MCF 10A (cell line): ENCODE results near the gene GRM7. TPM values are rescaled to one million over a fixed set of nuclear protein-coding genes. Genes with fewer than 3 reads are reported as not detected.

Source experiments
- BruUV-seq: library from RNA; stranded (reverse); fragments of 400-500 nt; replicated peaks from 2 replicates; lab custom pipeline; 2021; lab: Mats Ljungman, UMichigan
- CTCF ChIA-PET: fragments of 300-600 bp; sonication (Branson Sonifier 250); formaldehyde crosslinking; extraction: SDS; loops from one replicate; lab custom pipeline; 2021; ENCODE audit warnings: antibody characterized with exemption, inconsistent platforms; lab: Yijun Ruan, JAX
- POLR2A ChIA-PET: fragments of 300-600, 350-650 bp; sonication (Branson Sonifier 250); formaldehyde crosslinking; extraction: SDS; loops from one replicate; lab custom pipeline; 2020; ENCODE audit warnings: antibody characterized with exemption, inconsistent platforms; lab: Yijun Ruan, JAX
- DNase-seq: peaks from one replicate; pipeline ENCODE4 v3.0.0-alpha.2; 2018; ENCODE audit not compliant: unreplicated experiment
- H3K27ac Mint-ChIP-seq: one replicate; pipeline ENCODE4 v1.8.0; 2022; ENCODE audit warnings: mild to moderate bottlenecking, low read depth, mixed read lengths; ENCODE audit not compliant: unreplicated experiment
- H3K27me3 Mint-ChIP-seq: one replicate; pipeline ENCODE4 v1.8.0; 2022; ENCODE audit warnings: mixed read lengths; ENCODE audit not compliant: insufficient read depth, unreplicated experiment
- H3K36me3 Mint-ChIP-seq: one replicate; pipeline ENCODE4 v1.8.0; 2022; ENCODE audit warnings: mild to moderate bottlenecking, moderate library complexity, mixed read lengths; ENCODE audit not compliant: insufficient read depth, unreplicated experiment
- H3K4me1 Mint-ChIP-seq: one replicate; pipeline ENCODE4 v1.8.0; 2022; ENCODE audit warnings: mixed read lengths; ENCODE audit not compliant: insufficient read depth, unreplicated experiment
- H3K4me3 Mint-ChIP-seq: one replicate; pipeline ENCODE4 v1.8.0; 2022; ENCODE audit warnings: mild to moderate bottlenecking, moderate library complexity, mixed read lengths; ENCODE audit not compliant: unreplicated experiment
- H3K9me3 Mint-ChIP-seq: one replicate; pipeline ENCODE4 v1.8.0; 2022; ENCODE audit warnings: mixed read lengths; ENCODE audit not compliant: unreplicated experiment
- intact Hi-C: fragments of 100-400 bp; cut with micrococcal nuclease; formaldehyde crosslinking; loops from 2 replicates; pipeline ENCODE4 v1.14.1; 2022
- total RNA-seq: library from RNA; stranded (reverse); gene quantifications from 2 replicates; pipeline ENCODE4 v1.2.3, GENCODE V29; 2022
- TF ChIP-seq, protein P1 (sequence below): fragments of 200-600 bp; IDR thresholded peaks from one replicate; pipeline ENCODE4 v1.8.0; 2022; ENCODE audit warnings: antibody characterized with exemption, mild to moderate bottlenecking; ENCODE audit not compliant: unreplicated experiment

Gene GRM7
- total RNA-seq, 1 experiment from 2014 or later, result not detected

DNA sequence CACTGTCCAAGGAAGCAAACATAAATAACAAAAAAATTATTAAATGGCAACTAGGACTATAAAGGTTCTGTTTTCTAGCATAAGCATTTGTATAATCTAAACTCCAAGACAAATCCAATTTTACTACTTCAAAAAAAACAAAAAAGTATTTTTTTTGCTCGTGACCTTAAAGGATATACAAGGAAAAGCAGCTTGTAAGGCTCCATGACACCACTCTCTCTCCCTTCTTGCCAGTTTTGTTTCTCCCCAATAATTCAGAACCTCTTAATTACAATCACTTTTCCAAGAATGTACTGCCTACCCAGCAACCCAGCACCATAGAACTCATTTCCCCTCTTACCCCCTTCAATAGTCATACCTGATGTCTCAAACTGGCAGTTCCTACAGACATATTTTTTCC is 496.2 kb downstream of the GRM7 start:
- BruUV-seq, result no TSS peak
- H3K27ac Mint-ChIP-seq, result no peak overlapping the region
- TF ChIP-seq, protein P1, sequence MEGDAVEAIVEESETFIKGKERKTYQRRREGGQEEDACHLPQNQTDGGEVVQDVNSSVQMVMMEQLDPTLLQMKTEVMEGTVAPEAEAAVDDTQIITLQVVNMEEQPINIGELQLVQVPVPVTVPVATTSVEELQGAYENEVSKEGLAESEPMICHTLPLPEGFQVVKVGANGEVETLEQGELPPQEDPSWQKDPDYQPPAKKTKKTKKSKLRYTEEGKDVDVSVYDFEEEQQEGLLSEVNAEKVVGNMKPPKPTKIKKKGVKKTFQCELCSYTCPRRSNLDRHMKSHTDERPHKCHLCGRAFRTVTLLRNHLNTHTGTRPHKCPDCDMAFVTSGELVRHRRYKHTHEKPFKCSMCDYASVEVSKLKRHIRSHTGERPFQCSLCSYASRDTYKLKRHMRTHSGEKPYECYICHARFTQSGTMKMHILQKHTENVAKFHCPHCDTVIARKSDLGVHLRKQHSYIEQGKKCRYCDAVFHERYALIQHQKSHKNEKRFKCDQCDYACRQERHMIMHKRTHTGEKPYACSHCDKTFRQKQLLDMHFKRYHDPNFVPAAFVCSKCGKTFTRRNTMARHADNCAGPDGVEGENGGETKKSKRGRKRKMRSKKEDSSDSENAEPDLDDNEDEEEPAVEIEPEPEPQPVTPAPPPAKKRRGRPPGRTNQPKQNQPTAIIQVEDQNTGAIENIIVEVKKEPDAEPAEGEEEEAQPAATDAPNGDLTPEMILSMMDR, result no peak
- intact Hi-C loops, result no loop called here
- H3K27me3 Mint-ChIP-seq, result no peaks in the 10 kb centered on the region
- H3K9me3 Mint-ChIP-seq, result no peaks in the 10 kb centered on the region
- no peaks in the 10 kb centered on the region for H3K4me1 Mint-ChIP-seq
- no peaks in the 10 kb centered on the region for H3K36me3 Mint-ChIP-seq
- CTCF ChIA-PET, result interaction anchor here (0.6 to 1.2 kb wide), 4 partner anchors 14 to 168 kb away, joined by 3 to 4 read pairs (median 3); no protein-coding TSS in a partner anchor
- POLR2A ChIA-PET, result no interaction called here
- DNase-seq, result no peak
- no peak overlapping the region for H3K4me3 Mint-ChIP-seq

DNA sequence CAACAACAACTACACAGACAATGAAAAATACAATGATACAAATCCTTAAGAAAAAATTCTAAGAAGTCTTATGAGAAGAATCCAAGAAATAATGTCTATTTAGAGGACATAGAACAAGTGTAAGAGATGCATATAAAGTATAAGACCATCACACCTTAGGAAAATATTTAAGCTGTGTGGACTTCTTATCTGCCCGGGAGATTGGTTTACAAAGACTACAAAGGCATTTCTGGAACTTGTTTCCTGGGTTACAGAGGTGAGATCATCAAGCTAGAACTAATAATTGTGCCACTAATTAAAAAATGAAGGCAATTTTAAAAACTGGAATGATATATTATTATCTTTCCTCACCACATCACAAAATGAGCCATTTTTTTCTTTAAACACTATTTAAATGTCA is 507.1 kb downstream of the GRM7 start:
- intact Hi-C loops, result no loop called here
- H3K27me3 Mint-ChIP-seq, result no peaks in the 10 kb centered on the region
- H3K27ac Mint-ChIP-seq, result no peak overlapping the region
- no peaks in the 10 kb centered on the region for H3K9me3 Mint-ChIP-seq
- TF ChIP-seq, protein P1, result no peak
- H3K4me1 Mint-ChIP-seq, result peaks cover 25% of the 10 kb centered on the region
- H3K36me3 Mint-ChIP-seq, result no peaks in the 10 kb centered on the region
- ChIA-PET CTCF (no interaction called here), POLR2A (no interaction called here)
- BruUV-seq, result no TSS peak
- no peak for DNase-seq
- no peak overlapping the region for H3K4me3 Mint-ChIP-seq

DNA sequence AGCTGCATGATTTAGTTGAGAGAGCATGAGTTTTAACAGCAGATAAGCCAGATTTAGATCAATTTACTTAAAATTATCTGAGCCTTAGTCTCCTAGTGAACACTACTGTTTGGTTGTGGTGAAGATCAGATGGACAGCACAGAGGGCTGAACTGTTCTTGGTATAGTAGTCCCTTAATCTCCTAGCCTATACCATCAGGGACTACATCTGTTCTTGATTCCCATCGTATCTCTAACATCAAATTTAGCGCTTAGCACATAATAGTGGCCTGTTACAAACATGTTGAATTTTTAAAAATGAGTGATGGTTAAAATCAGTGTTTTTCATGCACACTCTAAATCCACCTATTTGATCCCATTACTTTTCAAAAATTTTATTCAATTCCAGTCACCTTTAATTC is 507.7 kb downstream of the GRM7 start:
- intact Hi-C loops, result no loop called here
- no peak for DNase-seq
- Mint-ChIP-seq H3K4me1 (peaks cover 25% of the 10 kb centered on the region), H3K9me3 (no peaks in the 10 kb centered on the region), H3K36me3 (no peaks in the 10 kb centered on the region), H3K27ac (no peak overlapping the region), H3K4me3 (no peak overlapping the region), H3K27me3 (no peaks in the 10 kb centered on the region)
- ChIA-PET CTCF (no interaction called here), POLR2A (no interaction called here)
- BruUV-seq, result no TSS peak
- TF ChIP-seq, protein P1, result no peak

DNA sequence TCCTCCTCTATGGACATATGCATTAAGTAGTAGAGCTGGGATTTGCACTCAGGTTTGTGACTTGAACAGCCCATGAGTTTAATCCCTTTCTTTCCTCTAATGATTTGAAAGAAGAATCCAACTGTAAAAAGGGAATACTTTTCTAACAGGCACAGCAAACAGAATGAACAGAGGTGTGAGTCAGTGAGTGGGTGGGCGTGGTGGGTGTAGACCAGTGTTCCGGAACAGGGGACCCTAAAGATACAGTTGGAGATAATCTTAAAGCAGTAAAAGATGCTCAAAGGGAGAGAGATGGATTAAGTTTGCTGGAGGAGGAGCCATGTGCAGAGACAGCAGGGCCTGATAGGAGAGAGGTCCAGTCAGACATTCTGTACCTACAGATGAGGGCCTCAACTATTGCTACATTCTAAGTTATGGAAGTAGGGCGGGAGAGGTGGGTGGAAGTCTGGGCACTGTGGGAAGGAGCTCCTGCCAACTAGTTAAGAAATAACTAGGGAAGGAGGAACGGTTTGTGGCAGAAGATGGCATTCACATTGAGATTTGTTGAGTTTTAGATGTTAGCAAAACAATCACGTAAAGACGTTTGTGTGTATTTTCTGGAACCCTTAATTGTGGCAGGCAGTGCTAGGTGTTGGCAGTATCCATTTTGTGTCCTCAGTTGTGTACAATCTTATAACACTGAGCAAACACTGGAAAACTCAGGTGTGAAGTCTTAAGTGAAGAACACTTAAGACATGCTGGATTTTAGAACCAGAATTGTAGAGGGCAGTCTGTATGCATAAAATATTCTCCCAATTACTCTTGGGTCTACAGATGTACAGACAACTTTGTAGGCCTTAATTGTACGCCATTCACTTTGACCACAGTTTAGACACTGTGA is 511.0 kb downstream of the GRM7 start:
- Mint-ChIP-seq H3K27ac (no peak overlapping the region), H3K36me3 (no peaks in the 10 kb centered on the region), H3K4me1 (peaks cover 19% of the 10 kb centered on the region), H3K27me3 (no peaks in the 10 kb centered on the region), H3K4me3 (peak overlapping the region; percentile 24), H3K9me3 (no peaks in the 10 kb centered on the region)
- peak; percentile 22 for DNase-seq
- no TSS peak for BruUV-seq
- CTCF ChIA-PET, result interaction anchor here (0.6 kb wide), 1 partner anchor 770 kb away, joined by 4 read pairs; no protein-coding TSS in a partner anchor
- TF ChIP-seq, protein P1, result no peak
- intact Hi-C loops, result no loop called here
- POLR2A ChIA-PET, result no interaction called here
